Measurements from ENCODE around the gene ALPI. TPM values are rescaled to one million over a fixed set of nuclear protein-coding genes. Genes with fewer than 3 reads are reported as not detected.

The ALPI gene
- total and polyA plus RNA-seq, 5 donors from 2014 or later: not detected

DNA sequence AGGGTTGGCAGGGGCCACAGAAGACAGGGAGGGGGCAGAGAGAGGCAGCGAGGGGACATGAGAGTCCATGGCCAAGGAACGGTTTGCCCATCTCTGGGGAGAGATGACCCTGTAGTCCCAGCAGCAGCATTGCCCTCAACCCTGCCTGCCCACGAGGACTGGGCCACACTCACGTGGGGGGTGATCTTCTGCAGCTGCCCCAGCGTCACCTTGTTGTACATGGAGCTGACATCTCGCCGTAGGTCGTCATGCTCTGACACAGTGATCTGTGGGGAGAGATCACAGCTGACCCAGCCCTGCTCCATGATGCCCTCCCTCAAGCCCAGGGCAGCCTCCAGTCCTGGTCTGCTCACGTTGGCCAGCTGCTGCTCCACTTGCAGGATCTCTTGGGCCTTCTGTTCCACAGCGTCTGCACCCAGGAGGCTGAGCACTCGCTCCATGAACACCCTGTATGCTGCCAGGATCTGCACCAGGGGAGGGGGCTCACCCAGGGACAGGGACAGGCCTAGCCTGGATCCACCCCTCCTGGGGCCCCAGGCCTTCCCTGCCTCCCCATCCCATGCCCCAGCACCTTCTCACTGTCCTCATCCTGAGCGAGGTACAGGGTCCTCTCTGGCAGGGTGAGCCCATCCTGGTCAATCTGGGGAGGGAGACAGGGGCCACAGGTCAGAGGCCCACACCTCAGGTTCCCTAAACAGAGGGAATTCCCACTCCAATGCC, 28.8 kb downstream of the ALPI start:
- Mint-ChIP-seq H3K36me3 (no peaks in the 10 kb centered on the region), H3K4me1 (peaks cover 0 to 14% (median under 1%) of the 10 kb centered on the region in 4 donors), H3K27ac (no peak overlapping the region), H3K9me3 (peaks cover 0 to 3% (median 0%) of the 10 kb centered on the region in 7 donors), H3K27me3 (peaks cover 29% of the 10 kb centered on the region), H3K4me3 (peak overlapping the region in 1 of 4 donors; percentile 41)
- no peaks in the 10 kb centered on the region for H3K9me3 ChIP-seq (ENCODE audit: control insufficient read depth in 2 of 2, low read length in 2 of 2)
- ATAC-seq (ENCODE audit: low read depth in 2 of 2) (no peak), DNase-seq (no peak)
- peaks cover 8% of the 10 kb centered on the region for H3K4me1 ChIP-seq (ENCODE audit: control insufficient read depth, insufficient read depth, low read length, poor library complexity, severe bottlenecking)
- H3K4me3 ChIP-seq (ENCODE audit: low read depth, low read length): no peak overlapping the region
- H3K27ac ChIP-seq (ENCODE audit: insufficient read depth, low read length, poor library complexity, severe bottlenecking): no peak overlapping the region
- H3K27me3 ChIP-seq (ENCODE audit: control insufficient read depth, insufficient read depth, low read length): peaks cover 4% of the 10 kb centered on the region
- H3K36me3 ChIP-seq (ENCODE audit: control insufficient read depth, insufficient read depth, low read length): no peaks in the 10 kb centered on the region

DNA sequence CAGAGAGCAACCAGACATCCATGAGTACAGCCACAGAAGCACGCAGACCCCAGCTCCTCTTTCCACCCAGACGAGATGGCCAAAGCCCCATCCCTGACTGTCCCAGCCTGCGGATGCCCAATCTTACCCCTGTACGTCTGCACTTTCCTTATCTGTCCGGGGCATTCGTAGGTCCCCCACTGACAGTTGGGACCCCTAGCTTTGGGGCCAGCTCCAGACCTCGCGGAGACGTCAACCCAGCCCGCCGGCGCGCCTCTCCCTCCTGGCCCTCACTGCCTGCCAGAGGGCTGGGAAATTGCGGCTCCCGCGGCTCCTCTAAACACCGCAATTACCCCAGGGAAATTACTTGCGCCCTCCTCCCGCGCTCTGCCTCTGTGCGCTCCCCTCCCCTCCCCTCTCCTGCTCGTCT, 29.4 kb downstream of the ALPI start:
- DNase-seq (no peak), ATAC-seq (ENCODE audit: low read depth in 2 of 2) (no peak)
- Mint-ChIP-seq H3K4me1 (peaks cover 0 to 14% (median under 1%) of the 10 kb centered on the region in 4 donors), H3K9me3 (peaks cover 0 to 3% (median 0%) of the 10 kb centered on the region in 7 donors), H3K27ac (no peak overlapping the region), H3K36me3 (no peaks in the 10 kb centered on the region), H3K4me3 (peak overlapping the region in 1 of 4 donors; percentile 31), H3K27me3 (peaks cover 29% of the 10 kb centered on the region)
- Histone ChIP-seq H3K27me3 (ENCODE audit: control insufficient read depth, insufficient read depth, low read length) (peaks cover 4% of the 10 kb centered on the region), H3K4me3 (ENCODE audit: low read depth, low read length) (no peak overlapping the region), H3K9me3 (ENCODE audit: control insufficient read depth in 2 of 2, low read length in 2 of 2) (no peaks in the 10 kb centered on the region), H3K27ac (ENCODE audit: insufficient read depth, low read length, poor library complexity, severe bottlenecking) (no peak overlapping the region), H3K36me3 (ENCODE audit: control insufficient read depth, insufficient read depth, low read length) (no peaks in the 10 kb centered on the region), H3K4me1 (ENCODE audit: control insufficient read depth, insufficient read depth, low read length, poor library complexity, severe bottlenecking) (peaks cover 8% of the 10 kb centered on the region)

DNA sequence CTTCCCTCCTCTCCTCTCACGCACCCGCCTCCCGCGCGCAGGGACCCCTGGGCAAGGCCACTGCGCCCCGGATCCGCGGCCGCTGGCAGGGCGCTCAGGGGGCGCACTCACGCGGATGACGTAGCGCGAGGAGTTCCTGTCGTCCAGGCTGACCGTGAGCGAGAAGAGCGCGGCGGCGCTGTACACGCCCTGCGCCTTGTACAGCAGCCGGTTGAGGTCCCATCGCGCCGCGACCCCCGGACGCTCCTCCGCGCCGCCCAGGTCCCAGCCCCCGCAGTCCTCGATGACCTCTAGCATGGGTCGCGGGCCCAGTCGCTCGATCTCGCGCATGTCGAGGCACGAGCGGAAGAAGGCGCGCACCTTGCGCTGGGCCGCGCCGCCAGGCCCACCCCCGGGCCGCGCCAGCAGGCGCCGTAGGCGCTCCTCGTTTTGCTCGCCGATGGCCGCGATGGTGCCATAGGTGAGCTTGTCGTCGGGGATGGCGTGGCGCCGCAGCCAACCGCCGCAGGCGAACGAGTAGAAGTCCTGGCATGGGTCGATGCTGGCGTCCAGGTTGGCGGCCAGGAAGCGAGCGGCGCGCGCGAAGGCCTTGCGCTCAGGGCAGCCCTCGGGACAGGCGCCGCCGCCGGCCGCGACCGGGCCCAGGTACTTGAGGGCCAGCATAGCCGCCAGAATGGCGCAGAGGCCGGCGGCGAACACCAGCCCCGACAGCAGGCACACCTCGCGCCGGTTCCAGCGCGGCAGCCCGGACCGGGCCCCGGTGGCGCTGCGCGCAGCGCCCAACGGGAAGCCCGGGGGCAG, 30.0 kb downstream of the ALPI start:
- no peaks in the 10 kb centered on the region for H3K36me3 Mint-ChIP-seq
- H3K4me3 Mint-ChIP-seq: no peak overlapping the region
- H3K27me3 Mint-ChIP-seq: peaks cover 29% of the 10 kb centered on the region
- Histone ChIP-seq H3K4me3 (ENCODE audit: low read depth, low read length) (no peak overlapping the region), H3K27me3 (ENCODE audit: control insufficient read depth, insufficient read depth, low read length) (peaks cover 4% of the 10 kb centered on the region), H3K9me3 (ENCODE audit: control insufficient read depth in 2 of 2, low read length in 2 of 2) (no peaks in the 10 kb centered on the region), H3K27ac (ENCODE audit: insufficient read depth, low read length, poor library complexity, severe bottlenecking) (no peak overlapping the region), H3K36me3 (ENCODE audit: control insufficient read depth, insufficient read depth, low read length) (no peaks in the 10 kb centered on the region), H3K4me1 (ENCODE audit: control insufficient read depth, insufficient read depth, low read length, poor library complexity, severe bottlenecking) (peaks cover 8% of the 10 kb centered on the region)
- ATAC-seq (ENCODE audit: low read depth in 2 of 2): no peak
- H3K27ac Mint-ChIP-seq: no peak overlapping the region
- peaks cover 0 to 3% (median 0%) of the 10 kb centered on the region in 7 donors for H3K9me3 Mint-ChIP-seq
- H3K4me1 Mint-ChIP-seq: peaks cover 0 to 14% (median under 1%) of the 10 kb centered on the region in 4 donors
- DNase-seq: no peak

DNA sequence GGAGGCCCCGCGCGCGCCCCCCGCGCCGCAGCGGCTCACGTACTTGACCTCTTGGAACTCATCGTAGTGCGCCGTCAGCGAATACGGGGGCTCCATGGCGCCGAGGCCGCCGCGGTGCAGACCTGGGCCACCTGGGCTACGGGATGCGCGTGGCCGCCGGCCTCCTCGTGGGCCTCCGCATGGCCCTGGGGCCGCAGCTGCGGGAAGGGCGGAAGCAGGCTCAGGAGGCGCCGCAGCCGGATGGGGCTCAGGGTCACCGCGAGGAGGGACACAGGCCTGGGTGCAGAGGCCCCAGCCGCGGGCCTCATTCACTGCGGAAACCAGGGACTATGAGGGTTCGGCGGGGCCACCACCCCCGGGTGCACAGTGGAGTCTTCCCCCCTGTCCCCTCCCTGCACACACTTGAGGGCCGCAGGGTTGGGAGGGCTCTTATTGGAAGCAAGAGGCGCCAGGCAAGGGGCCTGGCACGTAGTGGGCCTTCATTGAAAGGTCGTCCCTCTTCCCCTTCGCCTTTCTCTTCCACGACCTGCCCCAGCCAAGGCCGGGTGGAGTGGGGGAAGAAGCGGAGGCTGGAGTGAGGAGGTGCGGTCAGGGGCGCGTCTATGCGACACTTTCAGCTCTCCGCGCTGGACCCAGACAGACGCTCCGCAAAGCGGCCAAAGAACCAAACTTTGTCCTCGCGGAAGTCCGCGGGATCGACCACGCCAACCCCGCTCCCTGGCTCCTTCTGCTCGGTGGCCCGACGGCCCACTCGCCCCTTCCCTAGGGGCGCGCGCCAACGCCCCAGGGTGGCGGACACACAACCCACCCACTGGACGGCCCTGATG, 30.8 kb downstream of the ALPI start:
- Histone ChIP-seq H3K4me1 (ENCODE audit: control insufficient read depth, insufficient read depth, low read length, poor library complexity, severe bottlenecking) (peaks cover 8% of the 10 kb centered on the region), H3K27ac (ENCODE audit: insufficient read depth, low read length, poor library complexity, severe bottlenecking) (no peak overlapping the region), H3K4me3 (ENCODE audit: low read depth, low read length) (no peak overlapping the region), H3K27me3 (ENCODE audit: control insufficient read depth, insufficient read depth, low read length) (peaks cover 4% of the 10 kb centered on the region), H3K9me3 (ENCODE audit: control insufficient read depth in 2 of 2, low read length in 2 of 2) (no peaks in the 10 kb centered on the region), H3K36me3 (ENCODE audit: control insufficient read depth, insufficient read depth, low read length) (no peaks in the 10 kb centered on the region)
- ATAC-seq (ENCODE audit: low read depth in 2 of 2) (no peak), DNase-seq (no peak)
- H3K36me3 Mint-ChIP-seq: no peaks in the 10 kb centered on the region
- H3K27me3 Mint-ChIP-seq: peaks cover 32% of the 10 kb centered on the region
- peaks cover 0 to 4% (median 0%) of the 10 kb centered on the region in 7 donors for H3K9me3 Mint-ChIP-seq
- no peak overlapping the region for H3K27ac Mint-ChIP-seq
- peaks cover 0 to 14% (median under 1%) of the 10 kb centered on the region in 4 donors for H3K4me1 Mint-ChIP-seq
- H3K4me3 Mint-ChIP-seq: no peak overlapping the region

DNA sequence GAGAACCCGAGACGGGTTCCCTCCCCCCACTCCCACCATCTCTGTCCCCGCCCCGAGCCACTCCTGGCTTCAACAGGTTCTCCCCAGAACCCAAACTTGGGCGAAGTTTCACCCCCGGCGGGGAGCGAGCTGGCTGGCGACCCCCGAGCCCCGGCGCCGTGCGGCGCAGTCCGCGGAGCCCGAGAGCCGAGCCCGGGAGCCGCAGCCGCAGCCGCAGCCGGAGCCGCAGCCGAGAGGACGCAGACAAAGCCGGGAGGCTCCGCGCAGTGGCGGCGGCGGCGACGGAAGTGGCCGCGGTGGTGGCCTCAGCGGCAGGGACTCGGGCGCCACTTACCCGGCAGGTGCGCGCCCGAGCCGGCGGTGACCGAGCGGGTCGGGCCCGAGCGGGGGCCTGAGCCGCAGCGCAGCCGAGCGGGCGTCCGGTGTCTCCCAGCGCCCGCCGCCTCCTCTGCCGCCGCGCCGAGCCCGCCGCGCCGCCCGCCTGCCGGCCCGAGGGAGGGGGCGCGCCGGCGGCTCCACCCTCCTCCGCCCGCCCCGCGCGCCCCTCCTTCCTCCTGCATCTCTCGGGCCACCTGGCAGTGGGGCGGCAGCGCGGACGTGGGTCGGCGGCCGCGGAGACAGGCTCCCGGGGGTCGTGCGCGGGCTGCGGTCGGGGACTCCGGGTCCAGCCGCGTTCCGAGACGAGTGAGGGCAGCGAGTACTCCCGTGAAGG, 31.6 kb downstream of the ALPI start, which contains the start of gene ECEL1:
TSS of gene ECEL1 (minus strand) at position 450 of the 712 bp plus-strand sequence. CDS start 1,181 bp downstream, outside the sequence.
- H3K36me3 Mint-ChIP-seq: no peaks in the 10 kb centered on the region
- Histone ChIP-seq H3K4me1 (ENCODE audit: control insufficient read depth, insufficient read depth, low read length, poor library complexity, severe bottlenecking) (peaks cover 8% of the 10 kb centered on the region), H3K27me3 (ENCODE audit: control insufficient read depth, insufficient read depth, low read length) (peaks cover 4% of the 10 kb centered on the region), H3K9me3 (ENCODE audit: control insufficient read depth in 2 of 2, low read length in 2 of 2) (no peaks in the 10 kb centered on the region), H3K4me3 (ENCODE audit: low read depth, low read length) (no peak within 1 kb of the TSS), H3K36me3 (ENCODE audit: control insufficient read depth, insufficient read depth, low read length) (no peaks in the 10 kb centered on the region), H3K27ac (ENCODE audit: insufficient read depth, low read length, poor library complexity, severe bottlenecking) (no peak within 1 kb of the TSS)
- ATAC-seq (ENCODE audit: low read depth in 2 of 2) (no peak), DNase-seq (no peak)
- H3K4me1 Mint-ChIP-seq: peaks cover 0 to 14% (median under 1%) of the 10 kb centered on the region in 4 donors
- peak within 1 kb of the TSS in 2 of 4 donors; percentile 36 to 38 for H3K4me3 Mint-ChIP-seq
- peaks cover 38% of the 10 kb centered on the region for H3K27me3 Mint-ChIP-seq
- H3K27ac Mint-ChIP-seq: no peak within 1 kb of the TSS
- peaks cover 0 to 3% (median 0%) of the 10 kb centered on the region in 7 donors for H3K9me3 Mint-ChIP-seq

DNA sequence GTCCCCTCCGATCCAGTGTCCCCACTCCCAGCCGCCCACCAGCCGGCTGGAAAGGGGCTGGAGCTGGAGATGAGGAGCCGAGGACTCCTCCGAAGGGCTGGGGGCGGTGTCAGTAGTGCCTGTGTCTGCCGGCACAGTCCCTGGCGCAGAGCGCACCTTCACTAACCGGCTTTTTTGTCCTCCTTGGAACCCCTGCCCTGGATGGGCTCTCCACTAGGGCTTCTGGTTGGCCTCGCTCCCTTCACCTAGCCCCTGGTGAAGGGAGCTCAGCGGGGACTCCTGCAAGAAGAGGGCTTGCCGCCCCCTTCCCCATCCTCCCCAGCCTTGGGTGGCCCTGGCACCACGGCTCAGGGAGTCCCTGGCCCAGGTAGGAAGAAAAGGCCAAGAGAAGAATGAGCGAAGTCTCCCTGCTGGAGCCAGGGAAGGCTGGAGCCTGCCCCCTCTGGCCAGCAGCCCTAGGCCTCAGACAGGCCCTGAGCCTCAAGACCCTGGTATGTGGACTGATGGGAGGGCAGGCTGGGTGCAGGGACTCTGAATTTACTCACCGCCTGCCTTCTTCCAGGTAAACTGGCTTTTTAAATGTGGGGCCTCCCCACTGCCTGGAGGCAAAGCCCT, 32.3 kb downstream of the ALPI start:
- Histone ChIP-seq H3K4me3 (ENCODE audit: low read depth, low read length) (no peak overlapping the region), H3K9me3 (ENCODE audit: control insufficient read depth in 2 of 2, low read length in 2 of 2) (no peaks in the 10 kb centered on the region), H3K27ac (ENCODE audit: insufficient read depth, low read length, poor library complexity, severe bottlenecking) (no peak overlapping the region), H3K4me1 (ENCODE audit: control insufficient read depth, insufficient read depth, low read length, poor library complexity, severe bottlenecking) (peaks cover 8% of the 10 kb centered on the region), H3K27me3 (ENCODE audit: control insufficient read depth, insufficient read depth, low read length) (peaks cover 4% of the 10 kb centered on the region), H3K36me3 (ENCODE audit: control insufficient read depth, insufficient read depth, low read length) (no peaks in the 10 kb centered on the region)
- H3K27ac Mint-ChIP-seq: no peak overlapping the region
- no peak for ATAC-seq (ENCODE audit: low read depth in 2 of 2)
- H3K36me3 Mint-ChIP-seq: no peaks in the 10 kb centered on the region
- H3K4me3 Mint-ChIP-seq: peak overlapping the region in 1 of 4 donors; percentile 38
- peaks cover 0 to 3% (median 0%) of the 10 kb centered on the region in 7 donors for H3K9me3 Mint-ChIP-seq
- H3K27me3 Mint-ChIP-seq: peaks cover 40% of the 10 kb centered on the region
- DNase-seq: no peak
- peaks cover 0 to 14% (median under 1%) of the 10 kb centered on the region in 4 donors for H3K4me1 Mint-ChIP-seq
